ENCODE data around the gene JAG2. TPM values are rescaled to one million over a fixed set of nuclear protein-coding genes. Genes with fewer than 3 reads are reported as not detected.

JAG2 gene
- total RNA-seq, 1 donor from 2014 or later = 84.1 TPM

DNA sequence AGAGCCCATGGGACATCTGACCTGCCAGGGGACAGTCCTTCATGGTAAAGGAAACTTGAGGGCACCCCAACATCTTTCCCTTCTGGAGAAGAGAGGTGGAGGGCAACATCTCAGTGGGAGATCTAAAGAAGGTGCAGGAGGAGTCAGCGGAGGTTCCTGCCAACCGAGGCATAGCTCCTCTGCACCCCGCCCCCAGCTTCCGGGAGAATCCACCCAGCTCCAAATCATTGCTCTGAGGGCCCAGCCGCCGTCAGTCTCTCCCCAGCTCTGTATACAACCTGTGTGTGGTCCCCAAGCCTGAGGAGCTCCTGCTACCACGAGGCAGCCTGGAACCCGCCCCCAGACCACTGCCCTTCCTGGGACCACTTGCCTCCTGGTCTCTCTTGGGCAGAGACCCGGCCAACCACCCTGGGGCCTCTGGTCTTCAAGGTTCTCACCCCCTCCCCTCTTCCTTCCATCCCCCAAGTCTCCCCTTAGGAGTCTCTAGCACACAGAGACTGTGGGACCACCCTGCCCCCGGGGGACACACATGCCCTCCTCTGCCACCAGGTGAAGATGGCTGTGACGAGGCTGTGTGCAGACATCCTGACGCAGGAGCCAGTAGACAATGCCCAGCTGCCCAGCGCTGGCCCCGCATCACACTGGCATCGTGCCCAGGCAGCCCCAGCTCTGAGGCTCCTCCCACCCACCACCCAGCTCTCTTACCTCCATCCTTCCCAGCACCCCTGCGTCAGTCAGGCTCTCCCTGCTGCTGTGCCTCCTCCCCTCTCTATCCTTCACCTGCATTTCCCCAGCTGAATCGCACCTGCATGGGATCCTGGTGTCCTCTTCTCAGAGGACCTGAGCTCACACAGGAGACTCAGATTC is 25.6 kb upstream of the JAG2 start:
- TF ChIP-seq, protein P1, sequence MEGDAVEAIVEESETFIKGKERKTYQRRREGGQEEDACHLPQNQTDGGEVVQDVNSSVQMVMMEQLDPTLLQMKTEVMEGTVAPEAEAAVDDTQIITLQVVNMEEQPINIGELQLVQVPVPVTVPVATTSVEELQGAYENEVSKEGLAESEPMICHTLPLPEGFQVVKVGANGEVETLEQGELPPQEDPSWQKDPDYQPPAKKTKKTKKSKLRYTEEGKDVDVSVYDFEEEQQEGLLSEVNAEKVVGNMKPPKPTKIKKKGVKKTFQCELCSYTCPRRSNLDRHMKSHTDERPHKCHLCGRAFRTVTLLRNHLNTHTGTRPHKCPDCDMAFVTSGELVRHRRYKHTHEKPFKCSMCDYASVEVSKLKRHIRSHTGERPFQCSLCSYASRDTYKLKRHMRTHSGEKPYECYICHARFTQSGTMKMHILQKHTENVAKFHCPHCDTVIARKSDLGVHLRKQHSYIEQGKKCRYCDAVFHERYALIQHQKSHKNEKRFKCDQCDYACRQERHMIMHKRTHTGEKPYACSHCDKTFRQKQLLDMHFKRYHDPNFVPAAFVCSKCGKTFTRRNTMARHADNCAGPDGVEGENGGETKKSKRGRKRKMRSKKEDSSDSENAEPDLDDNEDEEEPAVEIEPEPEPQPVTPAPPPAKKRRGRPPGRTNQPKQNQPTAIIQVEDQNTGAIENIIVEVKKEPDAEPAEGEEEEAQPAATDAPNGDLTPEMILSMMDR (IDR thresholded peaks at IDR 0.05; ENCODE audit: partially characterized antibody, unreplicated experiment) = no peak
- Mint-ChIP-seq H3K36me3 (ENCODE audit: unreplicated experiment) (no peaks in the 10 kb centered on the region), H3K27ac (ENCODE audit: unreplicated experiment) (no peak overlapping the region), H3K4me3 (ENCODE audit: unreplicated experiment) (no peak overlapping the region), H3K27me3 (ENCODE audit: unreplicated experiment) (peaks cover 10% of the 10 kb centered on the region), H3K9me3 (ENCODE audit: unreplicated experiment) (peaks cover 5% of the 10 kb centered on the region), H3K4me1 (ENCODE audit: low read depth, unreplicated experiment) (peaks cover 3% of the 10 kb centered on the region)
- no peak for DNase-seq

DNA sequence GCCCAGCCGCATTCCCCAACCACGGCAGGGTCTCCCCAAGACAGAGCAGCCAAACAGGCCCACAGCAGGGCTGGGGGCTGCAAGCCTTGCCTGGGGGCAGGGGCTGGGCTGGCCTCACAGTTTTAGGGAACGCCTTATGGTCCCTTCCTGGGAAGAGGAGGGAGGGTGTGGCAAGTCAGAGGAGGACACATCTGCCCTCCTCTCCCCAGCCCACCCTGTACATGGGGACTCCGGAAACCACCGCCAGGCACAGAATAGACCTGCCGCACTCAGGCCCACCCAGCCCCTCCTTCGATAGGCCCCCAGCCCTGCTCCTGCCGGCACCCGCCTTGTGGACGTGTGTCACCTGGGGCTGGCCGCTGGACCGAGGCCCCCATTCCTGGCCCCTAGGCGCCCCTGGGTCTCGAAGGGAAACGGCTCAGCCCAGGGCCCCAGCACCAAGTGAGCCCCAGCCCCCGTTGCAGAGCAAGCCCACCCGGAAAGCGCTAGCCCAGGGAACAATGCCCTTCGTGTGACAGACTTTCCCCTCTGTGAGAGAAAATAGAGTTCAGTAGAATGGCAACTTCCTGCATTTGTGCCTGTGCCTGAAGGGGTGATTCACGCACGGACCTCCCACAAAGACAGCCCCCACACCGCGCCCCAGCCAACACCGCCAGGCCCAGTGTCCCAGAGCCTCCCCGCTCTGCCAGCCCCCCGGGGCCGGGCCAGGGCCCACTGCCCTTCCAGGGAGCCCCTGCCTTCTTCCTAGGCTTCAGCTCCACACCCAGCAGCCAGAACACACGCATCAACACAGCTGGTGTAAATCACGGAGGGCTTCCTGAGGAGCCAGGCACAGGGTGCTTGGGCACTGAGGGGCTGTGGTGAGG is 24.5 kb upstream of the JAG2 start:
- Mint-ChIP-seq H3K27me3 (ENCODE audit: unreplicated experiment) (peaks cover 15% of the 10 kb centered on the region), H3K27ac (ENCODE audit: unreplicated experiment) (no peak overlapping the region), H3K9me3 (ENCODE audit: unreplicated experiment) (peaks cover 5% of the 10 kb centered on the region), H3K36me3 (ENCODE audit: unreplicated experiment) (peaks cover 6% of the 10 kb centered on the region), H3K4me1 (ENCODE audit: low read depth, unreplicated experiment) (peaks cover 3% of the 10 kb centered on the region), H3K4me3 (ENCODE audit: unreplicated experiment) (no peak overlapping the region)
- TF ChIP-seq, protein P1 (IDR thresholded peaks at IDR 0.05; ENCODE audit: partially characterized antibody, unreplicated experiment) = no peak
- DNase-seq = no peak

DNA sequence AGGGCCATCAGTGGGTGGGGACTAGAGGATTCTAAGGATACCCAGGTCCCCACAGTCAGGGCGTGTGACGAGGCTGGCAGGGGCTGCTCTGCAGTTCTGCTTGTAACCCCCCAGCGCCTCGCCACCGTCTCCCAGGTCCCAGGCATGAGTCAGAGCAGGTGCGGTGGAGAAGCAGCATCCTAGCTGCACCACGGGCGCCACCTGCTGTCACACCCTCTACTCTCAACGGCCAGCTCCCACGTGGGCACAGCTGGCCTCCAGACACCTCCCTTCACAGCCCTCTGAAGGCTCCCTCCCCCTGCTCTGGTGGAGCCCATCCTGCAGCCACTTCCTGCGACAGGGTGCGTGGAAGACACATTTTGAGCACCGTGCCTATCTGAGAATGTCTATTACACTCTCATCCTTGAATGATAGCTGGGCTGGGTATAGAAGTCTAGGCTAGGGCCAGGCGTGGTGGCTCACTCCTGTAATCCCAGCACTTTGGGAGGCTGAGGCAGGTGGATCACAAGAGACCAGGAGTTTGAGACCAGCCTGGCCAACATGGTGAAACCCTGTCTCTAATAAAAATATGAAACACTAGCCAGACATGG is 19.5 kb upstream of the JAG2 start:
- DNase-seq = no peak
- Mint-ChIP-seq H3K4me1 (ENCODE audit: low read depth, unreplicated experiment) (peaks cover 2% of the 10 kb centered on the region), H3K27ac (ENCODE audit: unreplicated experiment) (no peak overlapping the region), H3K36me3 (ENCODE audit: unreplicated experiment) (peaks cover 6% of the 10 kb centered on the region), H3K9me3 (ENCODE audit: unreplicated experiment) (peaks cover 4% of the 10 kb centered on the region), H3K4me3 (ENCODE audit: unreplicated experiment) (no peak overlapping the region), H3K27me3 (ENCODE audit: unreplicated experiment) (peaks cover 6% of the 10 kb centered on the region)
- TF ChIP-seq, protein P1 (IDR thresholded peaks at IDR 0.05; ENCODE audit: partially characterized antibody, unreplicated experiment) = no peak

DNA sequence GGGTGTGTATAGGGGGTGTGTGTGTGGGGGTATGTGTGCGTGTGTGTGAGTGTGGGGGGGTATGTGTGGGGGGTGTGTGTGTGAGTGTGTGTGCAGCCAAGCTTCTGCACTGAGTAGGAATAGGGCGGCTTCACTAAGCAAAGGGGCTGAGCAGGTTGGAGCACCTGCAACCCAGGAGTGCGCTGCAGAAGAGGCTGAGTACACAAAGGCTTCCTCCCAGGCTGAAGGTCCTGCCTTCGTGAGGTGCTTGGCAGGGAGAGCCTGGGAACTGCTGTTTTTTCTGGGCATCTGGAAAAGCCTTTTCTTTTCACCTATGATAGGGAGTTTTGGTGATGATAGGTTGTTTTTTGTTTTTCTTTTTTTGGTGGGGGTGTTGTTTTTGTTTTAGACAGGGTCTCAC is 18.5 kb upstream of the JAG2 start:
- Mint-ChIP-seq H3K4me3 (ENCODE audit: unreplicated experiment) (no peak overlapping the region), H3K27ac (ENCODE audit: unreplicated experiment) (no peak overlapping the region), H3K9me3 (ENCODE audit: unreplicated experiment) (peaks cover 7% of the 10 kb centered on the region), H3K27me3 (ENCODE audit: unreplicated experiment) (peaks cover 8% of the 10 kb centered on the region), H3K36me3 (ENCODE audit: unreplicated experiment) (peaks cover 6% of the 10 kb centered on the region), H3K4me1 (ENCODE audit: low read depth, unreplicated experiment) (peaks cover 5% of the 10 kb centered on the region)
- TF ChIP-seq, protein P1 (IDR thresholded peaks at IDR 0.05; ENCODE audit: partially characterized antibody, unreplicated experiment) = no peak
- no peak for DNase-seq

Data from glutamatergic neuron (in vitro differentiated cells).